ENCODE measurements around the gene ZNF629. TPM values are rescaled to one million over a fixed set of nuclear protein-coding genes. Genes with fewer than 3 reads are reported as not detected.

The ZNF629 gene
- total RNA-seq, 2 donors from 2014 or later: 10.1 to 11.2 TPM

DNA sequence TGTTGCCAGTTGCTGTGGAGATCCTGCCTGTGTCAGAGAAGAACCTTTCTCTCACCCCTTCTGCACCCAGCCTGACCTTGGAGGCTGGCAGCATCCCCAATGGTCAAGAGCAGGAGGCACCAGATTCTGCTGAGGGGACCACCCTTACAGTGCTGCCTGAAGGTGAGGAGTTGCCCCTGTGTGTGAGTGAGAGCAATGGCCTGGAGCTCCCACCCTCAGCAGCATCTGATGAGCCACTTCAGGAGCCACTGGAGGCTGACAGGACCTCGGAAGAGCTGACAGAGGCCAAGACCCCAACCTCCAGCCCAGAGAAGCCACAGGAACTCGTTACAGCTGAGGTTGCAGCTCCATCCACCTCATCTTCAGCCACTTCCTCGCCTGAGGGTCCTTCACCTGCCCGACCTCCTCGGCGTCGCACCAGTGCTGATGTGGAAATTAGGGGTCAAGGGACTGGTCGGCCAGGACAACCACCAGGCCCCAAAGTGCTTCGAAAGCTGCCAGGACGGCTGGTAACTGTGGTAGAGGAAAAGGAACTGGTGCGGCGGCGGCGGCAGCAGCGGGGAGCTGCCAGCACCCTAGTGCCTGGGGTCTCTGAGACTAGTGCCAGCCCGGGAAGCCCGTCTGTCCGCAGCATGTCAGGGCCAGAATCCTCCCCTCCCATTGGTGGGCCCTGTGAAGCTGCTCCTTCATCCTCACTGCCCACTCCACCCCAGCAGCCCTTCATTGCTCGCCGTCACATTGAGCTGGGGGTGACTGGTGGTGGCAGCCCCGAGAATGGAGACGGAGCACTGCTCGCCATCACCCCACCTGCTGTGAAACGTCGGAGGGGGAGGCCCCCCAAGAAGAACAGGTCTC, 49.0 kb downstream of the ZNF629 start:
- DNase-seq (ENCODE audit: low spot score): peak; percentile 63
- intact Hi-C loops (cut with DNase I): no loop called here

DNA sequence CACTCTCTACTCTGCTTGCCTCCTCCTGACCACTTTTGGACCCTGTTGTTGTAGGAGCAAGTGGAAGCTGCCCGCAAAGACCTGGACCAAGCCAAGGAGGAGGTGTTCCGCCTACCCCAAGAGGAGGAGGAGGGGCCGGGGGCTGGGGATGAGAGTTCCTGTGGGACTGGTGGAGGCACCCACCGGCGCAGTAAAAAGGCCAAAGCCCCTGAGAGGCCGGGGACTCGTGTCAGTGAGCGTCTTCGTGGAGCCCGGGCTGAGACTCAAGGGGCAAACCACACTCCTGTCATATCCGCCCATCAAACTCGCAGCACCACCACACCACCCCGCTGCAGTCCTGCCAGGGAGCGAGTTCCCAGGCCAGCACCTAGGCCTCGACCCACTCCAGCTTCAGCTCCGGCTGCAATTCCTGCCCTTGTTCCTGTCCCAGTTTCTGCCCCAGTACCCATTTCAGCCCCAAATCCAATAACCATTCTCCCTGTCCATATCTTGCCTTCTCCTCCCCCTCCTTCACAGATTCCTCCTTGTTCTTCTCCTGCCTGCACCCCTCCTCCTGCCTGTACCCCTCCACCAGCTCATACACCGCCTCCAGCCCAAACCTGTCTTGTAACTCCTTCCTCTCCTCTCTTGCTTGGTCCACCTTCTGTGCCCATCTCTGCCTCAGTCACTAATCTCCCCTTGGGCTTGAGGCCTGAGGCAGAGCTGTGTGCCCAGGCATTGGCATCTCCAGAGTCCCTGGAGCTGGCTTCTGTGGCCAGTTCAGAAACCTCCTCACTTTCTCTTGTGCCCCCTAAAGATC, 49.8 kb downstream of the ZNF629 start:
- intact Hi-C loops (cut with DNase I): no loop called here
- no peak for DNase-seq (ENCODE audit: low spot score)

DNA sequence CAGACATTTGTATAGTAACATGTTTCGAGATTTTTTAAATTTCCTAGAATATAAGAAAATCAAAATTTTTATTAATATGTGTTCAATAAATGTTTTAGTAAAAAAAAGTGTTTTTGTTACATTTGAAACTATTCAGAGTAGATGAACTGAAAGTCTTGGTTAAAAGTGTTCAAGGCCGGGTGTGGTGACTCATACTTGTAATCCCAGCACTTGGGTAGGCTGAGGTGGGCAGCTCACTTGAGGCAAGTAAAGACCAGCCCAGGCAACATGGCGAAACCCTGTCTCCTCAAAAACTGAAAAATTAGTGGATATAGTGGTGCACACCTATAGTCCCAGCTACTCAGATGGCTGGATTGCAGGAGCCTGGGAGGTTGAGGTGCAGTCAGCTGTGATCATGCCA, 55.6 kb downstream of the ZNF629 start:
- DNase-seq (ENCODE audit: low spot score): peak; percentile 7
- intact Hi-C loops (cut with DNase I): no loop called here

GRCh38 chr16:30728899-30729672, 57.9 kb downstream of the ZNF629 start:
- intact Hi-C loops (cut with DNase I): no loop called here

More at GRCh38 chr16:30728899-30729672, 57.9 kb downstream of the ZNF629 start:
- DNase-seq (ENCODE audit: low spot score): peak; percentile 82

Other genes starting within 250 kb of the ZNF629 start
- gene ZNF764, start 228.8 kb downstream of the ZNF629 start, total RNA-seq: 1 to 10 TPM; 6.0 to 6.5 TPM
- 10 to 100 TPM in 1 of 2 donors, 1 to 10 TPM in 1; 8.8 to 10.8 TPM for gene ZNF688, start 215.5 kb downstream of the ZNF629 start, total RNA-seq
- gene ZNF785, start 201.5 kb downstream of the ZNF629 start, total RNA-seq: 10 to 100 TPM; 10.2 to 10.5 TPM
- 1 to 10 TPM; 6.9 to 7.1 TPM for gene ZNF689, start 176.8 kb downstream of the ZNF629 start, total RNA-seq
- 10 to 100 TPM; 34.5 to 38.5 TPM for gene PRR14, start 136.2 kb downstream of the ZNF629 start, total RNA-seq
- gene FBRS, start 128.8 kb downstream of the ZNF629 start, total RNA-seq: 10 to 100 TPM; 42.3 to 42.5 TPM
- gene SRCAP, start 88.0 kb downstream of the ZNF629 start, total RNA-seq: 10 to 100 TPM; 41.4 to 44.9 TPM
- 10 to 100 TPM; 13.0 to 13.9 TPM for gene PHKG2, start 38.8 kb downstream of the ZNF629 start, total RNA-seq
- 1 to 10 TPM; 1.2 TPM for gene CFAP119, start 25.1 kb downstream of the ZNF629 start, total RNA-seq
- 10 to 100 TPM; 60.9 to 66.5 TPM for gene RNF40, start 24.9 kb downstream of the ZNF629 start, total RNA-seq
- 10 to 100 TPM; 33.6 to 36.3 TPM for gene BCL7C, start 106.9 kb upstream of the ZNF629 start, total RNA-seq
- 1 to 10 TPM; 5.0 to 5.2 TPM for gene CTF1, start 109.4 kb upstream of the ZNF629 start, total RNA-seq
- 10 to 100 TPM; 13.7 to 14.5 TPM for gene FBXL19, start 136.4 kb upstream of the ZNF629 start, total RNA-seq
- gene ORAI3, start 161.9 kb upstream of the ZNF629 start, total RNA-seq: 10 to 100 TPM; 11.0 to 17.5 TPM
- gene SETD1A, start 170.5 kb upstream of the ZNF629 start, total RNA-seq: 10 to 100 TPM; 11.8 to 17.7 TPM
- gene HSD3B7, start 198.0 kb upstream of the ZNF629 start, total RNA-seq: 10 to 100 TPM; 38.5 to 39.2 TPM
- 1 to 10 TPM in 1 of 2 donors, under 1 TPM in 1; 0.95 to 1.1 TPM for gene STX1B, start 223.4 kb upstream of the ZNF629 start, total RNA-seq
- 10 to 100 TPM; 54.4 to 75.4 TPM for gene STX4, start 246.4 kb upstream of the ZNF629 start, total RNA-seq

Data from posterior vena cava (tissue), 2 donors.